GM12865 (cell line): ENCODE results near the gene AOPEP.

Experiments
- DNase-seq: peaks from one replicate; pipeline ENCODE4 v3.0.0; 2010; ENCODE audit warnings: low read depth
- H3K4me3 ChIP-seq: 2 replicates; pipeline ENCODE4 v1.5.1; 2011; ENCODE audit warnings: mild to moderate bottlenecking, low read depth, low read length, control low read depth
- TF ChIP-seq, protein P1 (sequence below): IDR thresholded peaks from 2 replicates; pipeline ENCODE4 v1.5.1; 2011; ENCODE audit warnings: low read length, control low read depth, low read depth, inconsistent platforms; ENCODE audit not compliant: insufficient read depth; ENCODE audit errors: missing control alignments

Gene AOPEP

DNA sequence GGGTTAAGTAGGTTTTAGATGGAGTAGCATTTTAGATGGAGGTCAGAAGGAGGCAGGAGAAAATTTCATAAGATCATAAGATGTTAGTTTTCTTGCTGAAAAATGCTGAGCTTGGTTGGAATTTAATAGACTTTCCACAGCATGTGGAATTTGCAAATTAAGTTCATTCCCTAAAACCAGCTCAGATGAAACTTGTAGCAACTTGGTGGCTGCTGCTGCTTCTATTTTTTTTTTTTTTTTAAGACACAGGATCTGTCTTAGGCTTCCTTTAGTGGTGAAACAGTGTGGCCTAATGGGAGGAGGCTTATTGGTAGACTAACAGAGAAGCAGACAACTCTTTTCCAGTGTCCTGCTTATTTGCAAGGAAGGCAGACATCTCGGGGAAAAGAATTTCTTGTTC lies 154.5 kb downstream of the AOPEP start:
- TF ChIP-seq, protein P1, sequence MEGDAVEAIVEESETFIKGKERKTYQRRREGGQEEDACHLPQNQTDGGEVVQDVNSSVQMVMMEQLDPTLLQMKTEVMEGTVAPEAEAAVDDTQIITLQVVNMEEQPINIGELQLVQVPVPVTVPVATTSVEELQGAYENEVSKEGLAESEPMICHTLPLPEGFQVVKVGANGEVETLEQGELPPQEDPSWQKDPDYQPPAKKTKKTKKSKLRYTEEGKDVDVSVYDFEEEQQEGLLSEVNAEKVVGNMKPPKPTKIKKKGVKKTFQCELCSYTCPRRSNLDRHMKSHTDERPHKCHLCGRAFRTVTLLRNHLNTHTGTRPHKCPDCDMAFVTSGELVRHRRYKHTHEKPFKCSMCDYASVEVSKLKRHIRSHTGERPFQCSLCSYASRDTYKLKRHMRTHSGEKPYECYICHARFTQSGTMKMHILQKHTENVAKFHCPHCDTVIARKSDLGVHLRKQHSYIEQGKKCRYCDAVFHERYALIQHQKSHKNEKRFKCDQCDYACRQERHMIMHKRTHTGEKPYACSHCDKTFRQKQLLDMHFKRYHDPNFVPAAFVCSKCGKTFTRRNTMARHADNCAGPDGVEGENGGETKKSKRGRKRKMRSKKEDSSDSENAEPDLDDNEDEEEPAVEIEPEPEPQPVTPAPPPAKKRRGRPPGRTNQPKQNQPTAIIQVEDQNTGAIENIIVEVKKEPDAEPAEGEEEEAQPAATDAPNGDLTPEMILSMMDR: no peak
- H3K4me3 ChIP-seq: no peak overlapping the region
- DNase-seq: no peak

DNA sequence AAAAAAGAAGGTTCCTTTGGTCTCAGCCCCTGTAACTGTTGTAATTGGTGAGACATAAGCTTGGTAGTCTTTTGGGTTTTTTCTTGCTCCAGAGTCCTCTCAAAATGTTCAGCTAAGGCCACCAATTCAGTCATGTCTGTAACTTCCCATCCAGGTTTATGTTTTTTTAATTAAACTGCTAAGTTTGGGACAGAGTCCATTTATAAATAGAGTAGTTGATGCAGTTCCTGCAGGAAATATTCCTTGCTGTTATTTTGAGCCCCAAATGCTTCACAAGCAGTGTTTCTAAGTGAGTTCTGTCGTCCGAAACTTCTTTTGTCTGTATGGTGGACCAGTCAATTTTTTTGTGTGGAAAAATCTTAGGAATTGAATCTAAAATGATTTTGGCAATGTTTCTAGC lies 155.0 kb downstream of the AOPEP start:
- TF ChIP-seq, protein P1: no peak
- no peak overlapping the region for H3K4me3 ChIP-seq
- DNase-seq: no peak

DNA sequence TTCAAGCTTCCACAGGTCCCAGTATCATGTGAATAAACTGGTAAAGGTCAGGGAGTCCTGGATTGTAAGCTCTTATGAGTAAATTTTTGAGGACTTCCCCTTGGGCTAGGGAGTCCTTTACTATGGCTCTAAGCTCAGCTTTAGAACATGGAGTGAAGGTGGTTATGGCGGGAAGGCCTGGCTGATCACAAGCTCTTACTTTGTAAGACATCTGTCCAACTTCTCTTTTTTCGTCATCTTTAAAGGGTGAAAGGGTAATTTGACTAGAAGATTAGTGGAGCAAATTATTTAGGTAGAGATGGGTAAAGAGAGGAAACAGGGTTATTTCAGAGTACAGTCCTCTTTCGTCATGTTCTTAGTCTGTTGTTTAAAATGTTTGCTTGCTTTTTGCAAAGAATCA lies 155.4 kb downstream of the AOPEP start:
- TF ChIP-seq, protein P1: no peak
- no peak for DNase-seq
- no peak overlapping the region for H3K4me3 ChIP-seq

DNA sequence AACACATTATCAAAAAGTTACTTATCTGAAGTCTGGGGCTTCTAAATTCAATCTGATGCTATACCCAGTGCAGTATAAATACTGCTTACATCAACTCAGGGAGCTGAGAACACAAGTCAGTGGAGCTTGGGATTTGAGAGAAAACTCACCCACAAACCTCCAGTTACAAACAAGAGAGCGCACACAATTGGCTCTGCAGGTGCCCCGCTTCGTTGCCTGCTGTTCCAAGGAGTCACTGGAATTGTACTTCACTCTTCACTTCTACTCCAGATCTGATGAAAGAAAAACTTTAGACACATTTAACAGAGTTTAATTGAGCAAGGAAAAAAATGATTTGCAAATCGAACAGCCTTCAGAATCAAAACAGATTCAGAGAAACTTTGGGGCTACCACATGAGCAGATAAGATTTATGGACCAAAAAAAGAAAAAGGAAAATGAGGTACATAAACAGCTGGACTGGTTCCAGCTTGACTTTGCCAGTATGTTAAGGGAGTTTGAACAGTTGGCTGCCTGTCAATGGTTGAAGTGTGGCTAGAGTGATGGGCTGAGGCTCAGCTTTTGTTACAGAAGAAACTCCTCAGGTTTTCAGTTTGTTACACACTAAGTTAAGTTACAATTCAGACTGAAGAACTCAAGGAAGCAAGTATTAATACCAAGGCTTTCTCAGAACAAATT lies 156.6 kb downstream of the AOPEP start:
- TF ChIP-seq, protein P1: no peak
- no peak for DNase-seq
- H3K4me3 ChIP-seq: no peak overlapping the region

DNA sequence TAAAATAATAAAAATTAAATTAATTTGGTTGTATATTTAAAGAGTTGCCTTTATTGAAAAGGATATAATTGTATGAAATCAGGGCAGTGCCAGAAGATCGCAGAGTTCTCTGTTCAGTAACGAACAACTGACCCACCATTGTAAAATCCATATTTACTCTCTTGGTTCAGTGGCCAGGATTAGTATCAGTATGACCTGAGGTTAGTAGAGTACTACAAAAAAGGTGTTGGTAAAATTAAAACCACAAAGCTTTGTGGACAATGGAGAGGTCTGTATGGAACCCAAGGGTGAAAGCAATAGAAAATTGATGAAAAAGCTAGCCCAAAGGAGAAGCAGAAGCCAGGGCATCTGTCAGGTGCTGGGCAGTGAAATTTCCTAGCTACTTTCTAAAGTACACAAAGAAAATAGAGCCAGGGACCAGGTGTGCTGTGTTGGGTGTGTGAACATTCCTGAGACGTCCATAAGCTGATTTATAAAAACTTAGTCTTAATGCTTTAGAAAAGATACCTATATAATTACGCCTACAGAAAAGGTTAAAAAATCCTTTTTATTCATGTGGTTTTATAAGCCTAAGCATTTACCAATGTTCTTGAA lies 159.5 kb downstream of the AOPEP start:
- H3K4me3 ChIP-seq: no peak overlapping the region
- no peak for DNase-seq
- TF ChIP-seq, protein P1: no peak

DNA sequence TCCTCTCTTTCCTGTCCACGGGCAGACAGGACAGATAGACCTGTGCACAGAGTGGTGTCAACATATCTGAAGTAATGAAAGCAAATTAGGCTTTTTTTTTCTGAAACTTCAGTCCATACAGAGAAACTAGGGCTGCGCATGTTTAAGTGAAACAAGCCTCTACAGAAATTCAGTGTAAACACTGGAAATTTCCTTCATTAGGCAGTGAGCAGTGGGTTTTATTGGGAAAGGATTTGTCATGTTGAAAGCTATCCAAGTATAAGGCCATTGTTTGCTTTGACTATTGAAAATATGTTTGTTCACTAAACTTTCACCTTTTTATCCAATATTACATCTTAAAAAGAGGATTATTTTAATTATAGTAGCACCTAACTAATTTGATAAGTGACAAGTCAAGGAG lies 161.2 kb downstream of the AOPEP start:
- DNase-seq: no peak
- H3K4me3 ChIP-seq: no peak overlapping the region
- TF ChIP-seq, protein P1: no peak

DNA sequence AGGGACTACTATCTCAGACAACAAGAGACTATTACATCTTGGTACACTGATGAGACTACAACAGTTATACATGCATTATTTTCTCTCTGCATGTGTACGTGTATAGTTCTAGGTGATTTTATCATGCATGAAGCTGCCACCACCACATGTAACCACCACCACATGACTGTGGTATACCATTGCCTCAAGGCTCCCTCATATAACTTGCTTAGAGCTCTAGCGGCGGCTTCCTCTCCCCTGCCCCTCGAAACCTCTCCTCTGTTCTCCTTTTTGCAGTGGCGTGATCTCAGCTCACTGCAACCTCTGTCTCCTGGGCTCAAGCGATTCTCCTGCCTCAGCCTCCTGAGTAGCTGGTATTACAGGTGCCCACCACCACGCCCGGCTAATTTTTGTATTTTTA lies 162.3 kb downstream of the AOPEP start:
- peak; percentile 34 for DNase-seq
- H3K4me3 ChIP-seq: no peak overlapping the region
- TF ChIP-seq, protein P1: no peak
